ENCODE data around the gene CDH8.
"Not testable (repeated sequence)": the region's sequence is repeated elsewhere in the genome, so short reads cannot be mapped to it uniquely, and the experiment has no call there.

CDH8 gene

GRCh38 chr16:61929776-61930175, 106.5 kb downstream of the CDH8 start:
- DNase-seq = no peak

- DNase-seq = no peak
Observed at GRCh38 chr16:61926766-61927165, 109.5 kb downstream of the CDH8 start.

GRCh38 chr16:61923629-61924028, 112.6 kb downstream of the CDH8 start:
- no peak for DNase-seq

GRCh38 chr16:61921373-61921772, 114.9 kb downstream of the CDH8 start:
- no peak for DNase-seq

- not testable (repeated sequence) for DNase-seq
Observed at GRCh38 chr16:61917865-61918826, 118.1 kb downstream of the CDH8 start.

- DNase-seq = no peak
Observed at GRCh38 chr16:61915569-61915968, 120.7 kb downstream of the CDH8 start.

GRCh38 chr16:61909074-61909473, 127.2 kb downstream of the CDH8 start:
- no peak for DNase-seq

GRCh38 chr16:61908426-61908825, 127.8 kb downstream of the CDH8 start:
- DNase-seq = no peak

- no peak for DNase-seq
Observed at GRCh38 chr16:61901689-61902088, 134.5 kb downstream of the CDH8 start.

GRCh38 chr16:61900482-61900881, 135.8 kb downstream of the CDH8 start:
- no peak for DNase-seq

- no peak for DNase-seq
Observed at GRCh38 chr16:61897657-61898056, 138.6 kb downstream of the CDH8 start.

GRCh38 chr16:61892531-61892930, 143.7 kb downstream of the CDH8 start:
- DNase-seq = no peak

- no peak for DNase-seq
Observed at GRCh38 chr16:61891460-61891859, 144.8 kb downstream of the CDH8 start.

- DNase-seq = no peak
Observed at GRCh38 chr16:61890386-61890785, 145.9 kb downstream of the CDH8 start.

GRCh38 chr16:61887903-61888302, 148.3 kb downstream of the CDH8 start:
- DNase-seq = peak; percentile 17

GRCh38 chr16:61885343-61885742, 150.9 kb downstream of the CDH8 start:
- no peak for DNase-seq

GRCh38 chr16:61879306-61879705, 156.9 kb downstream of the CDH8 start:
- no peak for DNase-seq

- no peak for DNase-seq
Observed at GRCh38 chr16:61877436-61877835, 158.8 kb downstream of the CDH8 start.

GRCh38 chr16:61872778-61873119, 163.5 kb downstream of the CDH8 start:
- no peak for DNase-seq

- DNase-seq = no peak
Observed at GRCh38 chr16:61871837-61872777, 164.1 kb downstream of the CDH8 start.

- DNase-seq = no peak
Observed at GRCh38 chr16:61862221-61863155, 173.8 kb downstream of the CDH8 start.

GRCh38 chr16:61858988-61859387, 177.2 kb downstream of the CDH8 start:
- DNase-seq = no peak

GRCh38 chr16:61842666-61843065, 193.6 kb downstream of the CDH8 start:
- no peak for DNase-seq

Measured in CD4-positive, alpha-beta T cell treated with Interleukin-15 for 1 hour (primary cell).